ENCODE measurements around the gene GPR141.

Gene GPR141

DNA sequence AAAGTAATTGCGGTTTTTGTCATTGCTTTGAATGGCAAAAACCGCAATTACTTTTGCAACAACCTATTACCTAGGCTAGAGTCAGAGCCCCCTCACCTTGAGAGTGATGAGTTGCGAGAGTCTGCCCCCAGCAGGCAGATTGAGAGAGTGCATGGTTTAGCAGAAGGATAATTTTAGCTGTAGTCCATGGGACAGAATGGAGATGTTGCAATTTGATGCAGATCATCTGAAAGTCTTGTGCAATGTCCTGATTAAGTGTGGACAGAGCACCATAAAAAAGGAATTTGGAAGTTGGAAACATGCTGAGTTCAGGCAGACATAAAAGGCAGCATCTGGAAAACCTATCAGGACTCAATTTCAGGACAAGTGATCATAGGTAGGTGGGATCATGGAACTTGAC lies 48.7 kb downstream of the GPR141 start:
- H3K27me3 Mint-ChIP-seq: peaks cover 9% of the 10 kb centered on the region
- no peak overlapping the region for H3K27ac Mint-ChIP-seq
- peaks cover 3% of the 10 kb centered on the region for H3K4me1 Mint-ChIP-seq
- ATAC-seq (ENCODE audit: low read depth) (peak; percentile 94), DNase-seq (ENCODE audit: low spot score in 2 of 2) (peak; percentile 24 to 27)
- no peaks in the 10 kb centered on the region for H3K36me3 Mint-ChIP-seq
- H3K4me3 Mint-ChIP-seq: no peak overlapping the region
- no peaks in the 10 kb centered on the region for H3K9me3 Mint-ChIP-seq

DNA sequence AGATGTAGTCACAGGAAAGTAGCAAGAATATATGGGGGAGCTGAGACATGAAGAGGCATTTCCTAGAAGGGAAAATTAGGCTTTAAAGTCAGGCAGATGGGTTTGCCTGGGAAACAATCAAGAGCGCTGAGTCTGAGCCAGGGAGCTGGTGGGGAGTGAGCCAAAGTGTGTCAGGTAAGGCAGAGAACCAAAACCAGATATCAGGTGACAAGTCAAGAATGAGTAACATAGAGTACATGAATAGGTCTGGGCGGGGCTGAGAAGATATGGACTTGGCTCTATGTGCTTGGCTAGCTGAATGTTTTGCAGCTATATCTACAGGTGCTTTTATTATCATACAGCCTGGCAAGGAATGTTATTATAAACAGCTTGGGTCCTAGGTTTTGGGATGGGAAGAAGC lies 49.3 kb downstream of the GPR141 start:
- Mint-ChIP-seq H3K4me1 (peaks cover 3% of the 10 kb centered on the region), H3K36me3 (no peaks in the 10 kb centered on the region), H3K27me3 (peaks cover 9% of the 10 kb centered on the region), H3K9me3 (no peaks in the 10 kb centered on the region), H3K27ac (no peak overlapping the region), H3K4me3 (no peak overlapping the region)
- no peak for ATAC-seq (ENCODE audit: low read depth)
- DNase-seq (ENCODE audit: low spot score in 2 of 2): no peak

DNA sequence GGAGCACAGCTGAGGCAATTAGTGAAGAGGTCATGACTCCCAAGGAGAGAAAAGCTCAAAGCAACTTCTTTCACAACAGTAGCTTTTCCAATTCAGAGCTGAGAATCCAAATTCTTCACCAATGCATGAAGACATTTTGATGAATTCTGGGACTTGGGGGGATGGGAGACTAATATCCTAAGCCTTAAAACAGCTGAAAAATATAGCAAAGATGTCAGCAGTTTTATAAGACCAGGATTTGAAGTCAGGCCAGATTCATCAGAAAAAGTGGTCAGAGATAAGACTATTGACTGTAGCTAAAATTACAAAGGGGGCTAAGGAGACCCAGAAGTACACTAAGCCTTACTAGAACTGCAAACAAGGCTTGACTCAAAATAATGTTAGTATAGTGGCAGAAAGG lies 51.6 kb downstream of the GPR141 start:
- no peaks in the 10 kb centered on the region for H3K9me3 Mint-ChIP-seq
- ATAC-seq (ENCODE audit: low read depth): no peak
- H3K4me3 Mint-ChIP-seq: no peak overlapping the region
- no peak for DNase-seq (ENCODE audit: low spot score in 2 of 2)
- peaks cover 9% of the 10 kb centered on the region for H3K27me3 Mint-ChIP-seq
- peaks cover 3% of the 10 kb centered on the region for H3K4me1 Mint-ChIP-seq
- no peak overlapping the region for H3K27ac Mint-ChIP-seq
- no peaks in the 10 kb centered on the region for H3K36me3 Mint-ChIP-seq

DNA sequence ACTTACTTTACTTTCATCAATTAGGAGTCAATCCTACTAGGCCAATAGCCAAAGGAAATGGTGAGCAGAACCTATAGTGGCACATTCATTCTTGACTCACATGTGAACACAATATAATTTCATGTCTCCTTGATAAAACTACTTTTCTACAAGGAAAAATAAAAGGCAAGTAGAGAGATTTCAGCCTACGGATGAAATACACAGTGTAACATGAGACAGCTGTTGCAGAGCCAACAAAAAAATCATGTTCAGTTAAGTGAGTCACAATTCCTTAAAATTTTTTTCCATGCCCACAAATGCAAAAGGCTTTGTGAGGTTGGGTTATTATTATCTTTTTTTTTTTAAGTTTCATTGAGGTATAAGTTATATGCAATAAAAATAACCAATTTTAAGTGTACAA lies 54.8 kb downstream of the GPR141 start:
- Mint-ChIP-seq H3K9me3 (no peaks in the 10 kb centered on the region), H3K27me3 (peaks cover 2% of the 10 kb centered on the region), H3K4me3 (no peak overlapping the region), H3K36me3 (no peaks in the 10 kb centered on the region), H3K4me1 (no peaks in the 10 kb centered on the region), H3K27ac (no peak overlapping the region)
- DNase-seq (ENCODE audit: low spot score in 2 of 2): no peak
- no peak for ATAC-seq (ENCODE audit: low read depth)

DNA sequence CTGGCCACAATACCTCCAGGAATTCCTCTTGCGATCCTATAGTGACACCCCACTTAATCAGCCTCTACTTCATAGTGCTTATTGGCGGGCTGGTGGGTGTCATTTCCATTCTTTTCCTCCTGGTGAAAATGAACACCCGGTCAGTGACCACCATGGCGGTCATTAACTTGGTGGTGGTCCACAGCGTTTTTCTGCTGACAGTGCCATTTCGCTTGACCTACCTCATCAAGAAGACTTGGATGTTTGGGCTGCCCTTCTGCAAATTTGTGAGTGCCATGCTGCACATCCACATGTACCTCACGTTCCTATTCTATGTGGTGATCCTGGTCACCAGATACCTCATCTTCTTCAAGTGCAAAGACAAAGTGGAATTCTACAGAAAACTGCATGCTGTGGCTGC lies 56.8 kb downstream of the GPR141 start:
- Mint-ChIP-seq H3K9me3 (no peaks in the 10 kb centered on the region), H3K4me1 (no peaks in the 10 kb centered on the region), H3K4me3 (no peak overlapping the region), H3K36me3 (no peaks in the 10 kb centered on the region), H3K27me3 (no peaks in the 10 kb centered on the region), H3K27ac (no peak overlapping the region)
- ATAC-seq (ENCODE audit: low read depth) (no peak), DNase-seq (ENCODE audit: low spot score in 2 of 2) (no peak)

DNA sequence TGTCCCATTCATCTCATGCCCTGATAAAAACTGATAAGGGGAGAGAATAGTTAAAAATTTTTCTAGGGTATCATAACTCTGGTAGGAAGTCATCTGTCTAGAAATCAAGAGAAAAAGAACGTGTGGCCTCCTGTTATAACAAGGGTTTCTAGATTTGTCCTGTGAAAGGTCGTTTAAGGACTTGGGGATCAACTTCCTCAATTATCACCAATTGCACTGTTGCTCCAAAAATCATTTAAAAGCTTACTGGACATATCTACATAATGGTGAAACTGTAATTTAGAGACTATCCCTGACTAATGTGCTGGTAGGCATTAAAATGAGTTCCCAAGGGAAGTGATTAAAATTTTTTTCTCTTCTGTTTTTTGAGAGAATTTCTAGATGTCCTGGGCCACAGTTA lies 58.2 kb downstream of the GPR141 start:
- DNase-seq (ENCODE audit: low spot score in 2 of 2) (no peak), ATAC-seq (ENCODE audit: low read depth) (no peak)
- Mint-ChIP-seq H3K4me1 (no peaks in the 10 kb centered on the region), H3K27ac (no peak overlapping the region), H3K27me3 (no peaks in the 10 kb centered on the region), H3K36me3 (no peaks in the 10 kb centered on the region), H3K4me3 (no peak overlapping the region), H3K9me3 (no peaks in the 10 kb centered on the region)

DNA sequence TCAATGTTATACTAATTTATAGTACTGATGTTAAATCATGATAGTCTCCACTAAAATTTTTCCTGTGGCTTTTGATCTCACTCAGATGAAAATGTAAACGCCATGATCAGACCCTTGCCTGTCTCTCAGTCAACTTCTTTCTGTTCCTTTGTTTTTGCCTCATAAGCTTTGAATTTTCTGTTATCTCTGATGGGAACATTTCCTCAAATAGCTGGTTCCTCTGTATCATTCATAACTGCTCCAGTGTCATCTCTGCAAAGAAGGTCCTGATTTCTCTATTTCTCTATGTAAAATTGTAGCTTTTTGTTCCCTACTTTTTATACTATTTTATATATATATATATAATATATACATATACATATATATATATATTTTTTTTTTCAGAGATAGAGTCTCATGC lies 67.5 kb downstream of the GPR141 start:
- Mint-ChIP-seq H3K36me3 (no peaks in the 10 kb centered on the region), H3K4me3 (no peak overlapping the region), H3K4me1 (no peaks in the 10 kb centered on the region), H3K27ac (no peak overlapping the region), H3K9me3 (no peaks in the 10 kb centered on the region), H3K27me3 (peaks cover 9% of the 10 kb centered on the region)
- no peak for ATAC-seq (ENCODE audit: low read depth)
- no peak for DNase-seq (ENCODE audit: low spot score in 2 of 2)

DNA sequence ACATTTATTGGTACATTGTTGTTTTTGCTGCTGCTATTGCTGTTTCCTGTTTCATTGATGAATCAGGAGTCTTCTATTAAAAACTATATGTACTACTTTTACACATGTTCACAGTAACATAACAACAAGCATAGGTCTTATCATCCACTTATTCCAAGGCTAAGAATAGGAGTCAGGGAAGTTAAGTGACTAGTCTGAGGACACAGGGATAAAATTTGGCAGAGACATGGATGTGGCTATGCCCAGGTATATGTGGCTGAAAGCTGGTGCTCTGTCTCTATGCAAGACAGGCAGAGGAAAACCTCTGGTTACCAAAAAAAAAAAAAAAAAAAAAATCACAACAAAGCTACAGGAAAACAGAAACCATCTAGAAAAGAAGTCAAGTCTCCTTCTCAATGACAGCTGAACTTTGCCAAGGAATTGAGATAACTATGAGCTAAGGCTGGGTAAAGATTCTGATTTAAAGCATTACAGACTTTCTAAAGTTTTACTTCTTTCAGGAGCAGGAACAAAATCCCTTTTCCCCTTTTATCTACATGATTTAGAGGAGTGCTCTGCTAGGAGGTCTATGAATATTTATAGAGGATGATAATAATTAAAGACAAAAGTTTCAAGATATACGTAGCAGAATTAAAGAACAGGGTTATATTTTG lies 70.0 kb downstream of the GPR141 start:
- no peak overlapping the region for H3K27ac Mint-ChIP-seq
- no peak overlapping the region for H3K4me3 Mint-ChIP-seq
- no peak for ATAC-seq (ENCODE audit: low read depth)

DNA sequence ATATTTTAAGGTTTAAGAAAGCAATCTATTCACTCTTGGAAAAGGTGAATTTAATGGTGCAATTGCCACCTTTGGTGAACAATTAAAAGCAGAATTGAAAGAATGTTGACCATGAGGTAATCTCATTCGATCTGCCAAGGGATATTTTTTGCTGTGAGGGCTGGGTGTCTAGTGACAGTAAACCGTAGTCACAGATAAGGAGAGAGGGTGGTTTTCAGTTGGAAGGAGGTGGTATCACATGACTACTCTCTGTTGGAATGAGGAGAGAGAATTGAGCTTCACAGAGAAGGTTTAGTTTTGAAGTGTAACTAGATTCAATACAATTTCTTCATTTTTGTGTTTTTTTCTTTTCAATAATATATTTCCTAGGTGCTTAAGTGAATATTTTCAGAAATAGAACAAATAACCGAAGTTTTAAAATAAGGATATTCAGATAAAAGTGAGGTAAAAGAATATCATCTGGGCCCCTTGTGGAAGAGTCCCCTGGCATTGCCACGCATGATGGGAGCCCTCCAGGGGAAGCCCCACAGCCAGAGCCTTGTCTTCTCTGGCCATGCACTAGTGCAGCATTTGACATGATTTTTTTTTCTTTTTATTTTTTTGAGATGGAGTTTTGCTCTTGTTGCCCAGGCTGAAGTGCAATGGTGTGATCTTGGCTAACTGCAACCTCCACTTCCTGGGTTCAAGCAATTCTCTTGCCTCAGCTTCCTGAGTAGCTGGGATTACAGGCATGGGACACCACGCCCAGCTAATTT lies 73.4 kb downstream of the GPR141 start:
- Mint-ChIP-seq H3K4me1 (peaks cover 2% of the 10 kb centered on the region), H3K36me3 (no peaks in the 10 kb centered on the region), H3K4me3 (no peak overlapping the region), H3K27ac (no peak overlapping the region), H3K9me3 (no peaks in the 10 kb centered on the region), H3K27me3 (peaks cover 5% of the 10 kb centered on the region)
- no peak for ATAC-seq (ENCODE audit: low read depth)
- no peak for DNase-seq (ENCODE audit: low spot score in 2 of 2)

More for the DNA sequence above, 70.0 kb downstream of the GPR141 start:
- DNase-seq (ENCODE audit: low spot score in 2 of 2): no peak
- Mint-ChIP-seq H3K9me3 (no peaks in the 10 kb centered on the region), H3K36me3 (no peaks in the 10 kb centered on the region), H3K27me3 (peaks cover 10% of the 10 kb centered on the region), H3K4me1 (peaks cover 2% of the 10 kb centered on the region)

DNA sequence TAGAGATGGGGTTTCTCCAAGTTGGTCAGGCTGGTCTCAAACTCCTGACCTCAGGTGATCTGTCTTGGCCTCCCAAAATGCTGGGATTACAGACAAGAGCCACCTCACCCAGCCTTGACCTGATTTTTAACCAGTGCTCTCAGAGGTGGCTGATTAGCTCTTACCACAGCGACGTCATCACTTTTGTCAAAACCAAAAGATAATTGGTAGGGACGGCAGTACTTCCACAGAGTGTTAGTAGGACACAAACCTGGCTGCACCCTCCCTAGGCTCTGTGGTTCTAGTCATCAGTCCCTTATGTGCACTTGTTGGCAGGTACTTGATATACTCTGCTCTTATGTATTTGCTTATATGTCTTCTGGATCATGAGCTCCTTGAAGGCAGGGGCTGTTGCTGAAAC lies 74.0 kb downstream of the GPR141 start:
- Mint-ChIP-seq H3K4me3 (no peak overlapping the region), H3K27ac (no peak overlapping the region)

DNA sequence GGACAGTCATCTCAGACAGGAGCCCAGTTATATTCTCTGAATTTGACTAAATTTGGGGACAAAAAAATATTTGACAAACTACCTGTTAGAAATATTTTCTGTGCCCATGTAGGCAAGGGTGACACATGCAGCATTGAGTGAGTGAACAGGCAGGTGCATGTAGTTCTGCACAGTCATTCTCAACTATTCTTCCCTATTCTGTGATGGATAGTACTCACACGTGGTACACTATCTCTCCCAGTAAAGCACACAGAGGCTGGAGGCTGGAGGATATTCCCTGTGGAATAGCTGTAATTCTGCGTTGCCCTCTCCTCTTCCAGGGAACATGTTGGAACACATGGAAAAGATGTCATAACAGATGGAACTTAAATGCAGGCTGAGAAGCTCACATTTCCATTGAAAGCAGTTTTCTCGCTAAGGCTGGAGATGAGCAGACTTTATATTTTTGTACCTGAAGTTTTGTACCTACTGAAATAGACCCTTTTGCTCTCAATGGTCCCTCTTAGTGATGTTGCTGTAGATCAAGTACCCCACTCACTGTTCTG lies 75.0 kb downstream of the GPR141 start:
- ATAC-seq (ENCODE audit: low read depth) (no peak), DNase-seq (ENCODE audit: low spot score in 2 of 2) (no peak)
- Mint-ChIP-seq H3K36me3 (no peaks in the 10 kb centered on the region), H3K9me3 (no peaks in the 10 kb centered on the region), H3K27ac (no peak overlapping the region), H3K4me1 (peaks cover 2% of the 10 kb centered on the region), H3K27me3 (peaks cover 5% of the 10 kb centered on the region), H3K4me3 (no peak overlapping the region)

More for the DNA sequence above, 74.0 kb downstream of the GPR141 start:
- Mint-ChIP-seq H3K36me3 (no peaks in the 10 kb centered on the region), H3K4me1 (peaks cover 2% of the 10 kb centered on the region), H3K27me3 (peaks cover 5% of the 10 kb centered on the region), H3K9me3 (no peaks in the 10 kb centered on the region)
- ATAC-seq (ENCODE audit: low read depth) (no peak), DNase-seq (ENCODE audit: low spot score in 2 of 2) (no peak)

DNA sequence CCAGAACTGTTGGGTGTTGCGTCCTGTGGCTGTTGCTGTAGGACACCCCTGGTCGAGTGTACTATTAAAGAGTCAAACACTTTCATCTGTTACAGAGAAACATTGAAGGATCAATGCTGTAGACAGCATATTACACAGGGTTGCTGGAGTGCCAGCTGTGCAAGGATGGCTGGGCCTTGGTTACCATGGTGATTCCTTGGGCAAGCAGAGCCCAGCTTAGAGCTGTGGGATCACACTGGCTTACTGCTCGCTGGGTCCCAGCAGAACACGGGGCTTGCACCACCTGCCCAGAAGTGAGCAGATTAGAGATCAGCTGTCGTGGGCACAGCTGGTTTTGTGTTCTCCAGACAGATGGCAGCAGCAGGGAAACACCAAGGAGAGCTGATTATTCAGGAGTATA lies 76.0 kb downstream of the GPR141 start:
- Mint-ChIP-seq H3K4me1 (peaks cover 2% of the 10 kb centered on the region), H3K27me3 (peaks cover 5% of the 10 kb centered on the region), H3K36me3 (peaks cover 2% of the 10 kb centered on the region), H3K27ac (no peak overlapping the region), H3K9me3 (peaks cover 2% of the 10 kb centered on the region), H3K4me3 (no peak overlapping the region)
- ATAC-seq (ENCODE audit: low read depth): no peak
- no peak for DNase-seq (ENCODE audit: low spot score in 2 of 2)

DNA sequence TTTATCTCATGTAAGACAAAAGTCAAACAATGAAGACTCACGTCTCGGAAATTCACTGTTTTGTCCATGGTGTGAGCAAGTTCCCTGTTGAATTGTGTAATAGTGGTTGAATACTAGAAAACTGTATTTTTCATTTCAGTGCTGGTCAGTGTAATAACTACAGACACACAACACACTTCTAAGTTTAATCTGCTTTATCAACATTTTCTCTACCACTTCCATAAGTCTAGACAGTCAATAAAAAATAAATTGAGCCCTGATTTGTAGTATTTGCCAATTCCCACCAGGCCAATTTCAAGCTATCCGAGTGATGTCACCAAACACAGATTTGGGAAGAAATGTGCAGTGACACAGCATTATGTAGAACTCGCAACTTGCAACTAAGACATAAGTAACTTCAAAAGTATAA lies 81.9 kb downstream of the GPR141 start:
- peaks cover 2% of the 10 kb centered on the region for H3K36me3 Mint-ChIP-seq
- no peak overlapping the region for H3K4me3 Mint-ChIP-seq
- no peak overlapping the region for H3K27ac Mint-ChIP-seq
- peaks cover 2% of the 10 kb centered on the region for H3K27me3 Mint-ChIP-seq
- DNase-seq (ENCODE audit: low spot score in 2 of 2) (no peak), ATAC-seq (ENCODE audit: low read depth) (no peak)
- H3K9me3 Mint-ChIP-seq: peaks cover 2% of the 10 kb centered on the region
- H3K4me1 Mint-ChIP-seq: peaks cover 4% of the 10 kb centered on the region

DNA sequence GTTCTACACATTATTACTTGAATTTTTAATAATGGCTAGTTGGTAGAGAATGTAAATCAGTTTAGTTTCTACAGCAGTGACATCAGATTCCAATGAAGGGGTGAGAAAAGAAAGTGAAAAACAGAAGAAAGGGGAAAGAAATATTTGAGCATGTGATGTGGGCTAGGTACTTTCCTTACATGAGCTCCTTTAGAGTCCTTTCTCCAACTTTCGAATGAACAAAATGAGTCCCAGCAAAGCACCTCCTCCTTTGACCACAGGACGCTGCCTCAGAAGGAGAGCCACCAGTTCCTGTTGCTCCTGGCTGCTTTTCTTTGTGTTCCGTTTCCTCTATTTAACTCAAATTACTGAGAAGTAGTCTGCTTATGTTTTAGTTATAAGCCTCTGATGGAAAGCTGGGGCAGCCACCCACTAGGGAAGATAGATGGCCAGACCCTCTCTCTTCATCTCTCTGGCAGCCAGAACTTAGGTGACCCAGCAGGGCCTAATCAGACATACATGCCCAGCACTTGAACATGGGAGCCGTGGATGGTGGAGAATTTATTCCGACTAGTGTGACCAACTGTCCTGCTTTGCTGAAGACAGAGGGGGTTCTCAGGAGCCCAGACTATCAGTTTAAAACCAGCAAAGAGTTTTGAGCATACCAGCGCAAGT lies 82.4 kb downstream of the GPR141 start:
- Mint-ChIP-seq H3K27ac (no peak overlapping the region), H3K9me3 (peaks cover 2% of the 10 kb centered on the region)
- peak; percentile 84 for ATAC-seq (ENCODE audit: low read depth)

More for the DNA sequence above, 82.4 kb downstream of the GPR141 start:
- Mint-ChIP-seq H3K4me3 (no peak overlapping the region), H3K36me3 (peaks cover 2% of the 10 kb centered on the region), H3K4me1 (peaks cover 4% of the 10 kb centered on the region), H3K27me3 (peaks cover 2% of the 10 kb centered on the region)
- no peak for DNase-seq (ENCODE audit: low spot score in 2 of 2)
